Measurements from ENCODE around the gene DMAP1. TPM values are rescaled to one million over a fixed set of nuclear protein-coding genes. Genes with fewer than 3 reads are reported as not detected.

Gene DMAP1
- total RNA-seq, 1 experiment from 2014 or later, result 27.8 TPM

- H2AFZ ChIP-seq (ENCODE audit: low read depth, low read length, poor library complexity, severe bottlenecking), result no peak overlapping the region
- no peaks in the 10 kb centered on the region for H3K9me2 ChIP-seq (ENCODE audit: insufficient read depth)
- no peaks in the 10 kb centered on the region for H3K27me3 ChIP-seq (ENCODE audit: insufficient read depth, low read length)
- DNase-seq (ENCODE audit: low read depth, low spot score) (no peak), ATAC-seq (no peak)
- RAD21 ChIA-PET (ENCODE audit: low non-redundant PET in 1 of 2, low total read pairs in 2 of 2, uncharacterized antibody in 2 of 2, unreplicated experiment in 2 of 2), result no interaction called here
- H3K4me1 ChIP-seq (ENCODE audit: control insufficient read depth in 1 of 2, insufficient read depth in 2 of 2, low read length in 2 of 2), result no peaks in the 10 kb centered on the region
- no peaks in the 10 kb centered on the region for H3K9me3 ChIP-seq (ENCODE audit: control insufficient read depth in 1 of 2, insufficient read depth in 1 of 2, low read depth in 1 of 2, low read length in 2 of 2)
- no peak overlapping the region for H3K9ac ChIP-seq (ENCODE audit: low read length)
- H3K27ac ChIP-seq (ENCODE audit: low read depth, low read length), result no peak overlapping the region
- peaks cover 7 to 8% of the 10 kb centered on the region in 2 experiments; a peak in 2 of 4 replicates for H3K36me3 ChIP-seq (ENCODE audit: control insufficient read depth in 1 of 2, insufficient read depth in 2 of 2, low read length in 2 of 2)
- TF ChIP-seq POLR2AphosphoS5 (IDR thresholded peaks at IDR 0.05; ENCODE audit: low read depth, low read length) (no peak), CTCF (IDR thresholded peaks at IDR 0.05 in 2 of 3, conservative IDR thresholded peaks at IDR 0.05 in 1 of 3; ENCODE audit: borderline replicate concordance in 1 of 3, insufficient read depth in 1 of 3, low read depth in 2 of 3, low read length in 2 of 3) (no peak), CEBPB (IDR thresholded peaks at IDR 0.05; ENCODE audit: low read depth) (no peak), TCF7L2 (IDR thresholded peaks at IDR 0.05; ENCODE audit: borderline replicate concordance, extremely low read depth, insufficient read depth, insufficient read length) (no peak), SIN3A (IDR thresholded peaks at IDR 0.05; ENCODE audit: low read depth) (no peak), FOSL1 (IDR thresholded peaks at IDR 0.05; ENCODE audit: low read depth) (no peak), SRF (IDR thresholded peaks at IDR 0.05; ENCODE audit: low read depth) (no peak), EZH2phosphoT487 (IDR thresholded peaks at IDR 0.05; ENCODE audit: borderline replicate concordance) (no peak), EZH2 (IDR thresholded peaks at IDR 0.05) (no peak), ZNF274 (IDR thresholded peaks at IDR 0.05; ENCODE audit: low read depth, low read length) (no peak), JUND (IDR thresholded peaks at IDR 0.05) (no peak), RAD21 (IDR thresholded peaks at IDR 0.05; ENCODE audit: low read depth) (no peak), ZFX (IDR thresholded peaks at IDR 0.05) (no peak), POLR2A (IDR thresholded peaks at IDR 0.05; ENCODE audit: borderline replicate concordance, extremely low read depth, insufficient read depth, insufficient read length) (no peak), MAX (IDR thresholded peaks at IDR 0.05) (no peak), EGR1 (IDR thresholded peaks at IDR 0.05; ENCODE audit: low read depth) (no peak)
- TF ChIP-seq, protein P1, sequence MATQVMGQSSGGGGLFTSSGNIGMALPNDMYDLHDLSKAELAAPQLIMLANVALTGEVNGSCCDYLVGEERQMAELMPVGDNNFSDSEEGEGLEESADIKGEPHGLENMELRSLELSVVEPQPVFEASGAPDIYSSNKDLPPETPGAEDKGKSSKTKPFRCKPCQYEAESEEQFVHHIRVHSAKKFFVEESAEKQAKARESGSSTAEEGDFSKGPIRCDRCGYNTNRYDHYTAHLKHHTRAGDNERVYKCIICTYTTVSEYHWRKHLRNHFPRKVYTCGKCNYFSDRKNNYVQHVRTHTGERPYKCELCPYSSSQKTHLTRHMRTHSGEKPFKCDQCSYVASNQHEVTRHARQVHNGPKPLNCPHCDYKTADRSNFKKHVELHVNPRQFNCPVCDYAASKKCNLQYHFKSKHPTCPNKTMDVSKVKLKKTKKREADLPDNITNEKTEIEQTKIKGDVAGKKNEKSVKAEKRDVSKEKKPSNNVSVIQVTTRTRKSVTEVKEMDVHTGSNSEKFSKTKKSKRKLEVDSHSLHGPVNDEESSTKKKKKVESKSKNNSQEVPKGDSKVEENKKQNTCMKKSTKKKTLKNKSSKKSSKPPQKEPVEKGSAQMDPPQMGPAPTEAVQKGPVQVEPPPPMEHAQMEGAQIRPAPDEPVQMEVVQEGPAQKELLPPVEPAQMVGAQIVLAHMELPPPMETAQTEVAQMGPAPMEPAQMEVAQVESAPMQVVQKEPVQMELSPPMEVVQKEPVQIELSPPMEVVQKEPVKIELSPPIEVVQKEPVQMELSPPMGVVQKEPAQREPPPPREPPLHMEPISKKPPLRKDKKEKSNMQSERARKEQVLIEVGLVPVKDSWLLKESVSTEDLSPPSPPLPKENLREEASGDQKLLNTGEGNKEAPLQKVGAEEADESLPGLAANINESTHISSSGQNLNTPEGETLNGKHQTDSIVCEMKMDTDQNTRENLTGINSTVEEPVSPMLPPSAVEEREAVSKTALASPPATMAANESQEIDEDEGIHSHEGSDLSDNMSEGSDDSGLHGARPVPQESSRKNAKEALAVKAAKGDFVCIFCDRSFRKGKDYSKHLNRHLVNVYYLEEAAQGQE (IDR thresholded peaks at IDR 0.05; ENCODE audit: low read depth), result no peak
- TF ChIP-seq, protein P2, sequence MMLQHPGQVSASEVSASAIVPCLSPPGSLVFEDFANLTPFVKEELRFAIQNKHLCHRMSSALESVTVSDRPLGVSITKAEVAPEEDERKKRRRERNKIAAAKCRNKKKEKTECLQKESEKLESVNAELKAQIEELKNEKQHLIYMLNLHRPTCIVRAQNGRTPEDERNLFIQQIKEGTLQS (IDR thresholded peaks at IDR 0.05), result no peak
- CTCF ChIA-PET, result no interaction called here
- intact Hi-C loops (cut with micrococcal nuclease), result no loop called here
- POLR2A ChIA-PET, result no interaction called here
- H4K20me1 ChIP-seq (ENCODE audit: insufficient read depth), result no peaks in the 10 kb centered on the region
- no peak overlapping the region for H3K4me2 ChIP-seq (ENCODE audit: low read length)
- H3K79me2 ChIP-seq (ENCODE audit: insufficient read depth, low read length), result no peaks in the 10 kb centered on the region
- no TSS peak for BruUV-seq (replicated peaks)
- H3K4me3 ChIP-seq (replicated peaks in 1 of 2; ENCODE audit: low read depth in 1 of 2, low read length in 2 of 2), result no peak overlapping the region
Measured at GRCh38 chr1:44225761-44226160, 12.5 kb downstream of the DMAP1 start.

Data from HCT116 (cell line).